Esophagus mucosa (tissue), 1 donor: ENCODE measurements around the gene CCDC191. TPM values are rescaled to one million over a fixed set of nuclear protein-coding genes. Genes with fewer than 3 reads are reported as not detected.

ENCODE experiments used
- ATAC-seq: fragments of 200-7000 bp; cut with Tn5 transposase; one replicate; pipeline ENCODE4 v1.9.1; 2020
- total RNA-seq: library from RNA; stranded (reverse); gene quantifications from one replicate; pipeline ENCODE4 v1.2.4, GENCODE V29; 2023
- donor health status: DM: yes; HTN: yes; CAD: no.

Gene CCDC191
- total RNA-seq, 1 donor from 2014 or later = 1.6 TPM

GRCh38 chr3:114058646-114059045 lies 2.3 kb upstream of the CCDC191 start:
- ATAC-seq = no peak

GRCh38 chr3:114057011-114057347 lies 653 bp upstream of the CCDC191 start:
- ATAC-seq = no peak

GRCh38 chr3:114052216-114052615 lies 4.1 kb downstream of the CCDC191 start:
- no peak for ATAC-seq

- ATAC-seq = no peak
Observed at GRCh38 chr3:114043205-114043604, 13.1 kb downstream of the CCDC191 start.

GRCh38 chr3:114035896-114036295 lies 20.4 kb downstream of the CCDC191 start:
- no peak for ATAC-seq

GRCh38 chr3:114034787-114035545 lies 21.4 kb downstream of the CCDC191 start:
- ATAC-seq = no peak

GRCh38 chr3:114034211-114034610 lies 22.1 kb downstream of the CCDC191 start:
- no peak for ATAC-seq

GRCh38 chr3:114033721-114034120 lies 22.6 kb downstream of the CCDC191 start:
- ATAC-seq = no peak

- no peak for ATAC-seq
Observed at GRCh38 chr3:114026331-114026730, 30.0 kb downstream of the CCDC191 start.

GRCh38 chr3:114025451-114025850 lies 30.9 kb downstream of the CCDC191 start:
- no peak for ATAC-seq

- ATAC-seq = no peak
Observed at GRCh38 chr3:114022145-114022802, 34.1 kb downstream of the CCDC191 start.

- ATAC-seq = no peak
Observed at GRCh38 chr3:114020907-114021306, 35.4 kb downstream of the CCDC191 start.

- ATAC-seq = no peak
Observed at GRCh38 chr3:114019486-114019885, 36.8 kb downstream of the CCDC191 start.

- no peak for ATAC-seq
Observed at GRCh38 chr3:114014211-114014610, 42.1 kb downstream of the CCDC191 start.

GRCh38 chr3:114011059-114011797 lies 45.1 kb downstream of the CCDC191 start:
- ATAC-seq = no peak

GRCh38 chr3:114005481-114005880 lies 50.8 kb downstream of the CCDC191 start:
- ATAC-seq = peak; percentile 38

- peak; percentile 22 for ATAC-seq
Observed at GRCh38 chr3:113985541-113985940, 70.8 kb downstream of the CCDC191 start.

- no peak for ATAC-seq
Observed at GRCh38 chr3:113983544-113983943, 72.8 kb downstream of the CCDC191 start.

GRCh38 chr3:113981803-113982202 lies 74.5 kb downstream of the CCDC191 start:
- no peak for ATAC-seq

GRCh38 chr3:113979916-113980315 lies 76.4 kb downstream of the CCDC191 start:
- ATAC-seq = no peak

- ATAC-seq = no peak
Observed at GRCh38 chr3:113977822-113978221, 78.5 kb downstream of the CCDC191 start.

GRCh38 chr3:113968986-113969385 lies 87.3 kb downstream of the CCDC191 start:
- no peak for ATAC-seq

GRCh38 chr3:113966172-113966571 lies 90.2 kb downstream of the CCDC191 start:
- ATAC-seq = no peak

- no peak for ATAC-seq
Observed at GRCh38 chr3:113963879-113964278, 92.4 kb downstream of the CCDC191 start.
